Neural progenitor cell (in vitro differentiated cells): ENCODE data around the gene SRPX2. TPM values are rescaled to one million over a fixed set of nuclear protein-coding genes. Genes with fewer than 3 reads are reported as not detected.

Experiments
- DNase-seq: peaks from one replicate; pipeline ENCODE4 v3.0.0-alpha.2; 2016; ENCODE audit warnings: low spot score
- H2AFZ ChIP-seq: fragments of 200-600 bp; sonication (generic); replicated peaks from 2 replicates; pipeline ENCODE4 v1.6.1; 2016; ENCODE audit warnings: antibody characterized with exemption
- H3F3A ChIP-seq: fragments of 200-600 bp; sonication (generic); 2 replicates; pipeline ENCODE4 v1.6.1; 2016; ENCODE audit warnings: antibody characterized with exemption, low read depth
- H3K27ac ChIP-seq: fragments of 200-600 bp; sonication (generic); 2 replicates; pipeline ENCODE4 v1.5.1; 2016; ENCODE audit warnings: mild to moderate bottlenecking
- H3K27me3 ChIP-seq: fragments of 200-600 bp; sonication (generic); 2 replicates; pipeline ENCODE4 v1.6.1; 2016; ENCODE audit warnings: mild to moderate bottlenecking, moderate library complexity
- H3K36me3 ChIP-seq: fragments of 200-600 bp; sonication (generic); 2 replicates; pipeline ENCODE4 v1.5.1; 2016
- H3K4me1 ChIP-seq: fragments of 200-600 bp; sonication (generic); 2 replicates; pipeline ENCODE4 v1.6.1; 2016; ENCODE audit warnings: mixed run types
- H3K4me2 ChIP-seq: fragments of 200-600 bp; sonication (generic); 2 replicates; pipeline ENCODE4 v1.6.1; 2016
- H3K4me3 ChIP-seq: fragments of 200-600 bp; sonication (generic); 2 replicates; pipeline ENCODE4 v1.5.1; 2016
- H3K79me2 ChIP-seq: fragments of 200-600 bp; sonication (generic); 2 replicates; pipeline ENCODE4 v1.6.1; 2016; ENCODE audit warnings: low read depth
- H3K9ac ChIP-seq: fragments of 200-600 bp; sonication (generic); 2 replicates; pipeline ENCODE4 v1.6.1; 2016
- H3K9me3 ChIP-seq: fragments of 200-600 bp; sonication (generic); 2 replicates; pipeline ENCODE4 v1.5.1; 2016; ENCODE audit warnings: low read depth
- H4K20me1 ChIP-seq: fragments of 200-600 bp; sonication (generic); 2 replicates; pipeline ENCODE4 v1.6.1; 2016; ENCODE audit warnings: low read depth
- H3K27ac Mint-ChIP-seq: 3 replicates; pipeline ENCODE4 v1.8.0; 2021; ENCODE audit warnings: mixed read lengths
- H3K27me3 Mint-ChIP-seq: 2 replicates; pipeline ENCODE4 v1.8.0; 2022; ENCODE audit warnings: low read depth, mild to moderate bottlenecking, inconsistent platforms, moderate library complexity, mixed read lengths; ENCODE audit not compliant: insufficient read depth
- H3K36me3 Mint-ChIP-seq: 3 replicates; pipeline ENCODE4 v1.8.0; 2021; ENCODE audit warnings: mixed read lengths
- H3K4me1 Mint-ChIP-seq: 3 replicates; pipeline ENCODE4 v1.8.0; 2021; ENCODE audit warnings: mixed read lengths
- H3K4me3 Mint-ChIP-seq: 3 replicates; pipeline ENCODE4 v1.8.0; 2021; ENCODE audit warnings: mild to moderate bottlenecking, moderate library complexity, mixed read lengths
- H3K9me3 Mint-ChIP-seq: 3 replicates; pipeline ENCODE4 v1.8.0; 2020; ENCODE audit warnings: mixed read lengths
- EZH2 ChIP-seq: fragments of 200-600 bp; sonication (generic); IDR thresholded peaks from 2 replicates; pipeline ENCODE4 v1.6.1; 2017; ENCODE audit warnings: antibody characterized with exemption, mild to moderate bottlenecking, moderate library complexity
- EZH2phosphoT487 ChIP-seq: fragments of 200-600 bp; sonication (generic); IDR thresholded peaks from 2 replicates; pipeline ENCODE4 v1.6.1; 2017; ENCODE audit warnings: antibody characterized with exemption
- total RNA-seq: library from RNA; depleted of rRNA; stranded (reverse); fragments of >200 nt; gene quantifications from 2 replicates; pipeline ENCODE4 v1.2.3, GENCODE V29; 2015; ENCODE audit warnings: low replicate concordance
- TF ChIP-seq, protein P1 (sequence below): fragments of 200-600 bp; sonication (generic); IDR thresholded peaks from 2 replicates; pipeline ENCODE4 v1.5.1; 2017; ENCODE audit warnings: antibody characterized with exemption, mild to moderate bottlenecking

Gene SRPX2
- total RNA-seq, 1 donor from 2014 or later, result 0.11 TPM

DNA sequence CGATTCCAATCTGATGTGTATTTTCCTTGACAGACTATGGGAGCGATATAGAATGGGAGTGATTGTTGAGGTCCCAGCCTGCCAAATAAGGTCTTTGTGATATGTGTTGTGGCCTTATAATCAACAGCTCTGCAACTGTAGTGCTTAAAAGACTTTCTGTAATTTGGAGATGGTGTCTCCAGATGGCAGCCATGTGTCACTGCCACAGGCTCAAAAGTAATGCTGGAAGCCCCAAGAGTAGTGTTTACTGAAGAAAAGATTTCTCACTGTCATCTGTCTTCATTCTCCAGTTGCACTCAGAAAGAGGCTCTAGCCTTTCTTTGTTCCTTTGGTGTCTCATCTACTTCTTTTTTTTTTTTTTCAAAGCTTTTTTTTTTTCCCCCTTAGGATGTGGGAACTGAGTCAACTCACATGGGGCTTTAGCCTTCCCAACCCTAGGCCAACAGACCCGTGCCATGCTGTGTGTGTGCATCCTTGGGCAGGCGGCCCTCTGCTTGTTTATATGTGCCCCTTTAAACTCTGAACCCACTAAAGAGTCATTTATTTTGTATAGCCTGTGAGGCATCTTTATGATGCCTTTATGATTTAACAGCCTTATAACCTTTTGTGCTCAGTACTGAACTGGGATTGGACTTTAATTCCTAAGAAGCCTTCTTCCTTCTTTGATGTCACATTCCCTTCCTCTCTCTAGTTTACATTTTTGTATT is 15.6 kb downstream of the SRPX2 start:
- Mint-ChIP-seq H3K27me3 (no peaks in the 10 kb centered on the region), H3K27ac (no peak overlapping the region), H3K9me3 (no peaks in the 10 kb centered on the region), H3K4me1 (no peaks in the 10 kb centered on the region), H3K4me3 (no peak overlapping the region), H3K36me3 (no peaks in the 10 kb centered on the region)
- no peaks in the 10 kb centered on the region for H3K36me3 ChIP-seq
- no peaks in the 10 kb centered on the region for H3K27me3 ChIP-seq
- DNase-seq, result no peak
- H3K27ac ChIP-seq, result no peak overlapping the region
- H2AFZ ChIP-seq, result no peak overlapping the region
- H3K4me1 ChIP-seq, result no peaks in the 10 kb centered on the region
- no peak overlapping the region for H3K9ac ChIP-seq
- no peaks in the 10 kb centered on the region for H3K79me2 ChIP-seq
- no peaks in the 10 kb centered on the region for H3K9me3 ChIP-seq
- TF ChIP-seq EZH2 (no peak), EZH2phosphoT487 (no peak)
- TF ChIP-seq, protein P1, sequence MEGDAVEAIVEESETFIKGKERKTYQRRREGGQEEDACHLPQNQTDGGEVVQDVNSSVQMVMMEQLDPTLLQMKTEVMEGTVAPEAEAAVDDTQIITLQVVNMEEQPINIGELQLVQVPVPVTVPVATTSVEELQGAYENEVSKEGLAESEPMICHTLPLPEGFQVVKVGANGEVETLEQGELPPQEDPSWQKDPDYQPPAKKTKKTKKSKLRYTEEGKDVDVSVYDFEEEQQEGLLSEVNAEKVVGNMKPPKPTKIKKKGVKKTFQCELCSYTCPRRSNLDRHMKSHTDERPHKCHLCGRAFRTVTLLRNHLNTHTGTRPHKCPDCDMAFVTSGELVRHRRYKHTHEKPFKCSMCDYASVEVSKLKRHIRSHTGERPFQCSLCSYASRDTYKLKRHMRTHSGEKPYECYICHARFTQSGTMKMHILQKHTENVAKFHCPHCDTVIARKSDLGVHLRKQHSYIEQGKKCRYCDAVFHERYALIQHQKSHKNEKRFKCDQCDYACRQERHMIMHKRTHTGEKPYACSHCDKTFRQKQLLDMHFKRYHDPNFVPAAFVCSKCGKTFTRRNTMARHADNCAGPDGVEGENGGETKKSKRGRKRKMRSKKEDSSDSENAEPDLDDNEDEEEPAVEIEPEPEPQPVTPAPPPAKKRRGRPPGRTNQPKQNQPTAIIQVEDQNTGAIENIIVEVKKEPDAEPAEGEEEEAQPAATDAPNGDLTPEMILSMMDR, result no peak
- no peak overlapping the region for H3K4me3 ChIP-seq
- H3K4me2 ChIP-seq, result no peak overlapping the region
- no peaks in the 10 kb centered on the region for H3F3A ChIP-seq
- no peaks in the 10 kb centered on the region for H4K20me1 ChIP-seq

DNA sequence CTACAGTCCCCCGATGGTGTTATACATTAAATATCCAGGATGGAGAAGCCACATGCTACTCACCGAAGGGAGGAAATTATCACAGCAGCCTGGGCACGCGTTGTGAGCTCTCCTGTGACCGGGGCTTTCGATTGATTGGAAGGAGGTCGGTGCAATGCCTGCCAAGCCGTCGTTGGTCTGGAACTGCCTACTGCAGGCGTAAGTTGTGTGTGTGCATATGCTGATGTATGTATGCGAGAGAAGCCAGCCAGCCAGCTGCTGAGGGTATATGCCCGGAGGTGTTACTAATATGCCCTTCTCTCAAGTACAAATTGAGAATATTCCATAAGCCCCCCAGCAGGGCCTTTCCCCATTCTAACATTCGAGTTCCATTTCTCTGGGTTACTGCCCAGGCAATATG is 18.2 kb downstream of the SRPX2 start:
- no peak for TF ChIP-seq EZH2phosphoT487
- TF ChIP-seq EZH2, result no peak
- TF ChIP-seq, protein P1, result no peak
- Mint-ChIP-seq H3K36me3 (no peaks in the 10 kb centered on the region), H3K9me3 (no peaks in the 10 kb centered on the region), H3K27ac (no peak overlapping the region), H3K27me3 (no peaks in the 10 kb centered on the region), H3K4me3 (no peak overlapping the region), H3K4me1 (no peaks in the 10 kb centered on the region)
- Histone ChIP-seq H3K4me1 (no peaks in the 10 kb centered on the region), H3F3A (no peaks in the 10 kb centered on the region), H3K9ac (no peak overlapping the region), H4K20me1 (no peaks in the 10 kb centered on the region), H3K9me3 (no peaks in the 10 kb centered on the region), H3K4me3 (no peak overlapping the region), H3K79me2 (no peaks in the 10 kb centered on the region), H3K27ac (no peak overlapping the region), H2AFZ (no peak overlapping the region), H3K36me3 (no peaks in the 10 kb centered on the region), H3K4me2 (no peak overlapping the region), H3K27me3 (no peaks in the 10 kb centered on the region)
- DNase-seq, result no peak

DNA sequence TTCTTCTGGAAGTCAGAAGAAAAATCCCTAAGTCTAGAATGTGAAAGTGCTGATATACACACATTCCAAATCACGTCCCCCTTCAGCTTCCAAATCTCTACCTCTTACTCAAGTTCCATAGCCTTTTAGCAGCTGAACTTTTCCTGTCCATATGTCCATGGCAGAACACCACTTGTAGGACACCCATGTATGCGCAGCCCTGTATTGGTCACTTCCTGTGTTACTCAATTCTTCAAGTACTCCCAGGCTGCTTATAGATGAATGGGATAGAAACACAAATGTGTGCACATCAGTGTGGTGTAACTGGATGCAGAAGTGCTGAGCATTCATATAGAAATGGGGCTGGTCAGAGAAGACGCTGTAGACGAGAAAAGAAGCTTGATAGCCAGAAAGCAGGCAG is 18.8 kb downstream of the SRPX2 start:
- H3F3A ChIP-seq, result no peaks in the 10 kb centered on the region
- H3K4me1 Mint-ChIP-seq, result no peaks in the 10 kb centered on the region
- no peaks in the 10 kb centered on the region for H3K79me2 ChIP-seq
- H3K36me3 ChIP-seq, result no peaks in the 10 kb centered on the region
- no peak for DNase-seq
- H3K36me3 Mint-ChIP-seq, result no peaks in the 10 kb centered on the region
- no peaks in the 10 kb centered on the region for H4K20me1 ChIP-seq
- no peak overlapping the region for H3K4me3 ChIP-seq
- no peak overlapping the region for H2AFZ ChIP-seq
- H3K4me2 ChIP-seq, result no peak overlapping the region
- TF ChIP-seq EZH2phosphoT487 (no peak), EZH2 (no peak)
- TF ChIP-seq, protein P1, result no peak
- H3K27me3 Mint-ChIP-seq, result no peaks in the 10 kb centered on the region
- H3K9ac ChIP-seq, result no peak overlapping the region
- no peaks in the 10 kb centered on the region for H3K9me3 Mint-ChIP-seq
- H3K4me1 ChIP-seq, result no peaks in the 10 kb centered on the region
- no peak overlapping the region for H3K27ac ChIP-seq
- no peaks in the 10 kb centered on the region for H3K9me3 ChIP-seq
- H3K27ac Mint-ChIP-seq, result no peak overlapping the region
- no peak overlapping the region for H3K4me3 Mint-ChIP-seq
- H3K27me3 ChIP-seq, result no peaks in the 10 kb centered on the region
